Adrenal gland (tissue), 12 donors: ENCODE measurements around the gene PHLDB3. TPM values are rescaled to one million over a fixed set of nuclear protein-coding genes. Genes with fewer than 3 reads are reported as not detected.
"Not testable (repeated sequence)": the region's sequence is repeated elsewhere in the genome, so short reads cannot be mapped to it uniquely, and the experiment has no call there.

Experiments used
- DNase-seq, 7 donors: peaks; one replicate each; pipeline ENCODE4 v3.0.0-alpha.2; 2019 to 2020
- H3K27ac ChIP-seq, 5 donors: fragments of 200-600 bp; sonication (generic) in 4 of 5; 1 replicate in 3 of 5; 2 replicates in 2 of 5; pipeline versions ENCODE4 v1.5.1 to v1.8.0; 2016 to 2020; ENCODE audit warnings: mild to moderate bottlenecking in 1 of 5
- H3K27me3 ChIP-seq: fragments of 200-600 bp; 2 replicates; pipeline ENCODE4 v1.8.0; 2021
- H3K36me3 ChIP-seq, 2 donors: fragments of 200-600 bp; replicated peaks in 1 of 2; 1 replicate in 1 of 2; 2 replicates in 1 of 2; pipeline versions ENCODE4 v1.5.1 to v1.8.0; 2018 to 2022
- H3K4me1 ChIP-seq, 2 donors: fragments of 200-600 bp; replicated peaks in 1 of 2; 1 replicate in 1 of 2; 2 replicates in 1 of 2; pipeline versions ENCODE4 v1.5.1 to v1.8.0; 2018 to 2021
- H3K4me3 ChIP-seq, 4 donors: fragments of 200-600 bp; sonication (generic) in 3 of 4; one replicate each; pipeline ENCODE4 v1.5.1; 2016 to 2018
- H3K9me3 ChIP-seq, 3 donors: fragments of 200-600 bp; sonication (generic) in 1 of 3; replicated peaks in 1 of 3; 1 replicate in 2 of 3; 2 replicates in 1 of 3; pipeline versions ENCODE4 v1.5.1 to v1.8.0; 2016 to 2021
- CTCF ChIP-seq, 6 experiments: fragments of 450-650 bp in 4 of 6; fragments of 200-600 bp in 2 of 6; sonication (generic) in 1 of 6; IDR thresholded peaks; 1 replicate in 5 of 6; 2 replicates in 1 of 6; pipeline versions ENCODE4 v1.5.1 to v1.8.0; 2016 to 2021; ENCODE audit warnings: antibody characterized with exemption in 6 of 6, mild to moderate bottlenecking in 2 of 6, moderate library complexity in 1 of 6
- POLR2A ChIP-seq, 2 donors: fragments of 450-650 bp; IDR thresholded peaks; one replicate each; pipeline ENCODE4 v1.6.1; 2017; ENCODE audit warnings: antibody characterized with exemption in 2 of 2, mild to moderate bottlenecking in 2 of 2, moderate library complexity in 1 of 2
- WGBS, 4 donors: extraction: QIAGEN DNeasy Blood & Tissue Kit in 2 of 4; methylation state at CpG; one replicate each; pipeline versions ENCODE4 v1.1.5 to v1.1.7; 2013 to 2017; 5-methylcytosine and 5-hydroxymethylcytosine counted together
- intact Hi-C, 2 donors: fragments of 100-400 bp; cut with DNase I; formaldehyde crosslinking; loops; one replicate each; pipeline versions ENCODE4 v1.14.1 to v1.15.0; 2022 to 2023
- polyA plus RNA-seq, 3 donors: library from polyadenylated mRNA; stranded (reverse); fragments of 200-250 nt in 2 of 3; fragments of 350-450 nt in 1 of 3; fragmentation: Illumina TruSeq in 1 of 3; extraction: RNeasy Lipid Tissue Mini Kit (QIAGEN cat#74804) in 1 of 3; gene quantifications; one replicate each; pipeline ENCODE4 v1.2.3, GENCODE V29; 2013 to 2014
- total RNA-seq, 9 donors: library from RNA; depleted of rRNA in 4 of 9; stranded (reverse); fragments of >200 nt in 4 of 9; fragments of 120-200 nt in 1 of 9; fragmentation: NEBNext Ultra II Directional in 1 of 9; extraction: Animal tissue kit (Norgen Biotek cat#: 25700) in 1 of 9; gene quantifications; one replicate each; pipeline versions ENCODE4 v1.1.0 to v1.2.4, GENCODE V29; 2013 to 2023
- donor health status: healthy with polysubstance abuse.
- donor health status: Bipolar disorder and iron deficiency.
- donor health status: DM: yes; HTN: yes; CAD: no.
- donor health status: DM: no; HTN: no; CAD: no.
- donor health status: DM: no; HTN: no; CAD: no.
- donor health status: DM: yes; HTN: yes; CAD: no.

PHLDB3 gene
- total and polyA plus RNA-seq, 12 donors: 1.7 to 54.5 (median 19.5) TPM

GRCh38 chr19:43437712-43438111 lies 66.8 kb downstream of the PHLDB3 start:
- no peak for TF ChIP-seq CTCF (IDR thresholded peaks at IDR 0.05)
- TF ChIP-seq POLR2A (IDR thresholded peaks at IDR 0.05): no peak
- intact Hi-C loops: no loop called here

GRCh38 chr19:43437284-43437683 lies 67.3 kb downstream of the PHLDB3 start:
- H3K36me3 ChIP-seq, H3K9me3 ChIP-seq, intact Hi-C loops, H3K27ac ChIP-seq, H3K27me3 ChIP-seq, H3K4me3 ChIP-seq, DNase-seq: not testable (repeated sequence)
- 69 to 76% (median 72%) methylated on average over 11 of the region's 11 CpGs for WGBS, 4 donors
- peaks cover 0 to 16% of the 10 kb centered on the region in 2 donors for H3K4me1 ChIP-seq

More at GRCh38 chr19:43437712-43438111, 66.8 kb downstream of the PHLDB3 start:
- 72 to 84% (median 79%) methylated on average over 6 of the region's 6 CpGs for WGBS, 4 donors
- Histone ChIP-seq H3K9me3 (no peaks in the 10 kb centered on the region), H3K27ac (no peak overlapping the region), H3K4me1 (peaks cover 0 to 16% of the 10 kb centered on the region in 2 donors), H3K27me3 (no peaks in the 10 kb centered on the region), H3K36me3 (no peaks in the 10 kb centered on the region), H3K4me3 (no peak overlapping the region)
- no peak for DNase-seq

- DNase-seq: no peak
- TF ChIP-seq POLR2A (IDR thresholded peaks at IDR 0.05): no peak
- no peak for TF ChIP-seq CTCF (IDR thresholded peaks at IDR 0.05)
- intact Hi-C loops: no loop called here
These were observed 68.8 kb downstream of the PHLDB3 start for GRCh38 chr19:43435775-43436174.

GRCh38 chr19:43433689-43434088 lies 70.9 kb downstream of the PHLDB3 start:
- Histone ChIP-seq H3K4me1 (peaks cover 0 to 6% of the 10 kb centered on the region in 2 donors), H3K27ac (no peak overlapping the region), H3K27me3 (no peaks in the 10 kb centered on the region), H3K4me3 (no peak overlapping the region), H3K36me3 (no peaks in the 10 kb centered on the region), H3K9me3 (no peaks in the 10 kb centered on the region)
- 82 to 90% (median 86%) methylated on average over 4 to 6 of the region's 6 CpGs for WGBS, 4 donors
- intact Hi-C loops: no loop called here
- no peak for DNase-seq
- no peak for TF ChIP-seq POLR2A (IDR thresholded peaks at IDR 0.05)
- TF ChIP-seq CTCF (IDR thresholded peaks at IDR 0.05): no peak

More at GRCh38 chr19:43435775-43436174, 68.8 kb downstream of the PHLDB3 start:
- Histone ChIP-seq H3K9me3 (no peaks in the 10 kb centered on the region), H3K27me3 (no peaks in the 10 kb centered on the region), H3K4me3 (no peak overlapping the region), H3K4me1 (peaks cover 0 to 9% of the 10 kb centered on the region in 2 donors), H3K36me3 (no peaks in the 10 kb centered on the region), H3K27ac (no peak overlapping the region)
- WGBS, 4 donors: 84 to 89% (median 86%) methylated on average over 3 of the region's 3 CpGs

- DNase-seq: no peak
- TF ChIP-seq POLR2A (IDR thresholded peaks at IDR 0.05): no peak
- no peak for TF ChIP-seq CTCF (IDR thresholded peaks at IDR 0.05)
- Histone ChIP-seq H3K36me3 (no peaks in the 10 kb centered on the region), H3K4me3 (no peak overlapping the region), H3K27me3 (no peaks in the 10 kb centered on the region), H3K9me3 (no peaks in the 10 kb centered on the region), H3K4me1 (peaks cover 0 to 2% of the 10 kb centered on the region in 2 donors), H3K27ac (no peak overlapping the region)
- intact Hi-C loops: no loop called here
- WGBS, 4 donors: 86 to 95% (median 89%) methylated on average over 2 of the region's 2 CpGs
These were observed 71.2 kb downstream of the PHLDB3 start for GRCh38 chr19:43433358-43433673.
